GM21423 (cell line): Measurements from ENCODE around the gene TSPAN5.

Experiments used
- ATAC-seq: cut with Tn5 transposase; IDR thresholded peaks from one replicate; pipeline ENCODE4 v1.9.1; 2021; ENCODE audit warnings: mild to moderate bottlenecking, moderate library complexity; ENCODE audit not compliant: unreplicated experiment

Gene TSPAN5

DNA sequence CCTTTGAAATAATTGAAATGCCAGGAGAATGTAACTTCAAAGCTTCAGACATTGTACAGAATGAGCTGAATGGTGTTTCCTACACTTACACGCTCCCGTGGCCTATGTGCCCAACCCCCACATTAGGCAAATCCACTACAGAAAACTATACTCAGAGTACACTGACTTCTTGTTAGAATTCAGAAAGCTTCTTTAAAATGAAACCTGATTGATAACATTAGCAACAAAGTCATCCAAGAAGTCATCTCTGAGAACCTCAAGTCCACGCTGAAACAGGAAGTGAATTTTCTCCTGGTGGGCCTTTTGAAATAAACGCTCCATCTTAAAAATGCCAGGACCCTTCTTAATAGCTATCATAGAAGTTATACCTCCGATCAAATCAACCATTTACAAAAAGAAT lies 136.3 kb downstream of the TSPAN5 start:
- ATAC-seq = no peak

DNA sequence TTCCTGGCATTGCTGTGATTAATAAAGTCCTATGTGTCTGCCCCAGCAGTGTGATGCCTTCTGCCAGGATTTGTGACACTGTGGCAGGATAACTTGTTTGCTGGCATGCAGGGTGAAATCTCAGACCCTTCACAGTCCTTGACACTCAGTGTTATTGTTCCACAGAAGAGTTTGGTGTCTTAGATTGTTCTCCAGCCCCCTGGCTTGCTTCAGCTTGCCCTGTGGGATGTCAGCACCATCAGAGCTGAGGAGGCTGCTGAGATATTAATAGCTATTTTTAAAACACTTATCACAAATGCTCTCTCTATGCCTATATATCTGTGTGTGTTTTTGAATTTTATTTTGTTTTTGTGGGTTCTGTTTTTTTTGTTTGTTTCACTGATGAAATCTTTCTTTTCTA lies 136.9 kb downstream of the TSPAN5 start:
- ATAC-seq = no peak

DNA sequence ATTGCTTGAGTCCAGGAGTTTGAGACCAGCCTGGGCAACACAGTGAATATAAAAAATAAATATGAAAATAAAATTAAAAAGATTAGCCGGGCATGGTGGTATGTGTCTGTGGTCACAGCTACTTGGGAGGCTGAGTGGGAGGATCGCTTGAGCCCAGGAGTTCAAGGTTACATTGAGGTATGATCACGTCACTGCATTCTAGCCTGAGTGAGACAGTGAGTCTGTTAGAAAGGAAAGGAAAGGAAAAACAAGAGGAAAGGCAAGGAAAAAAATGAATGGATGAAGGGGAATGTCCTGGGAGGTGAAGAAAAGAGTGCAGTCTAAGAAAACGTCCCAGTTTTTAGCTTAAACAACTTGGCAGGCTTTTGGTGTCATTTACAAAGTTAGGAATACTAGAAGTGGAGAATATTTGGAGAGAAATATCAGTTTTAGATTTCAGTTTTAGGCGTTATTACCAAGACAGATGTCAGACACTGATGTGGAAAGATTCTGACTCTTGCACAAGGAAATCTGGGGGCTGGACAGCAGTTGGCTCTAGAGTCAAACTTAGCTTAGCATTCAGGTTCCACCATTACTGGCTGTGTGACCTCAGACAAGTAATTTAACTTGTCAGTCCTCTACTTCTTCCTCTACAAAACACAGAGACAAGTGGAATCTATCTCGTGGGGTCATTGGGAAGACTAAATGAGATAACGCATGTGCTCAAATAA lies 139.0 kb downstream of the TSPAN5 start:
- no peak for ATAC-seq

DNA sequence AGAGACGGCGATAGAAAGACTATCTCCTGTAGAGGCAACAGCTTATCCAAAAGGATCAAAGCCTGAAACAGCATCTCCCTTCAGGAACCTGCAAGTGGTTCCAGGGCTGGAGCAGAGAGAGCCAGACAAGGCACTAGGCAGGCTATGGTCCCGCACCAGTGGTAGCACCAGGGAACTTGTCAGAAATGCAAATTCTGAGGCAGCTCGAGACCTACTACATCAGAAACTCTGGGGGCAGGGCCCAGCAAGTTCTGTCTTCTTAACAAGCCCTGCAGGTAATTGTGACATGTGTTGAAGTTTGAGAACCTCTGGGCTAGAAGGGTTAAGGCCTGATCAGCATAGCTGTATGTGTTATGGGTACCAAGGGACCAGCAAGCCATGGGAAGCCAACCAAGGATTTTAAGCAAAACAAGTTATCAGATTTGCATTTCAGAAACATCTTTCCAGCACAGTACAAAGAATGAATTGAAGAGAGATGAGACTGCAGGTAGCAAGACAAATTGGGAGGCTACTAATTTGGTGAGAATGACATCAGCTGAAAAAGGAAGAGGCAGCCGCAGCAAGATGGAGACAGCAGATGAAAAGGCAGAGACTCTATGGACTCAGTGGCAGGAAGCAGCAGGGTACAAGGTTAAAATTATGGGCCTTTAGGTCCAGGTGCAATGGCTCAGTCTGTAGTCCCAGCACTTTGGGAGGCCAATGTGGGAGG lies 139.7 kb downstream of the TSPAN5 start:
- peak; percentile 95 for ATAC-seq

DNA sequence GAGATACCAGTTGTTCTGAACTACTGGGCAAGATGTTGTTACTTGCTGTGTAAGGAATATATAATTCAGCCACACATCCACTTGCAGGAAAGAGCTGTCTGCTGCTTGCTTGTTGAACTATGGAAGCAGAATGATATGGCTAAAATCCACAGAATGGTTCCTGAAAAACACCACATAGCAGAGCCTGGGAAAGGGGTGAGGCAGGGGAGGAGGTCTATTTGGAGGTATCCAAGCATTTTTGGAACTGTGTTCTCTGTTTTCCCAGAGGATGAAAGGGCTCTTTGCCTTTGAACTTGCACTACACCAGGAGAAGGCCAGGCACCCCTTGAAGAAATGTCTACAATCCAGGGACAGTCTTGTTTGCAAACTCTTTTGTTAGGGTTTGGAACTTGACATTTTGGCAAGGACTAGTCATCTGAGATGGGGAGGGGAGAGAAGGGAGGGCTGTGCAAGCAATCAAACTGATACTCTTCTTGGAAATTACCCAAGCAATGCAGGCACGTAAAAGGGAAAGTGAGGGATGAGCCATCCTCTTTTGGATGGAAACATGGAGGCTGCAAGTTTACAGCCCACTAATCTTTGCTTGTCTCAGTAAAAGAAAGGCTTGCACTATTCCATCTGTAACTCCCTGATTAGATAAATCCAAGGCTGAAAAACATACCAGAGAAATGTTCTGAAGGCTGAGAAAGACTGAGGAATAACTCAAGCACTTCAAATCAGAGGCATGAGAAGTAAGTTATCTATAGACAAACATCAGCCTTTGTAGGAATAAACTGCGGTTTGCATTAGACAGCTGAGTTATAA lies 141.0 kb downstream of the TSPAN5 start:
- ATAC-seq = no peak

DNA sequence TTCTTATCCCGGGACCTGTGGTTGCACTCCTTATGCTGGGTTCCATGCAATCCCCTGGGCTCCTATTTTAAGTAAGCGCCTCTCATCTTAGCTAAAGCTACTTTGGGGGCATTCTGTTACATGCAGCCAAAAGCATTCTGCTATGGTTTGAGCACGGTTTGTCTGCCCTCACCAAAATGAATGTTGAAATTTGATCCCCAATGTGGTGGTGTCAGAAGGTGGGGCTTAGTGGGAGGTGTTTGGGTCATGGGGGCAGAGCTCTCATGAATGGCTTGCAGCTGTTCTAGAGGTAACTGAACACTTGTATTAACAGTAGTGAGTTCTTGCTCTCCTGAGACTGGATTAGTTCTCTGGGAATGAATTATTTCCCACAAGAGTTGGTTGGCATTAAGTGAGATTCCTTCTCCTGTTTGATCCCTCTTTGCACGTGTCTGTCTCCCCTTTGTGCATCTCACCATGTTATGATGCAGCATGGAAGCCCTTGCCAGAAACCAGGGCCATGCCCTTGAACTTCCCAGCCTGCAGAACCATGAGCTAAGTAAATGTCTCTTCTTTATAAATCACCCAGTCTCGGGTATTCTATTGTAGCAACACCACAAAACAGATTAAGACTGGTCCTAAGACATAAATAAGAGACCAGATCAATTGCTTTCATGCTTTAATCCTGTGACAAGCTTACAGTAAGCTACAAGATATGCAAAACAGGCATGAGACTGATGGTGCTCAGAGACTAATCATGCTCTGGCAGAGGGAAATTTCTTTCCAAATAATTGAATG lies 141.8 kb downstream of the TSPAN5 start:
- no peak for ATAC-seq

DNA sequence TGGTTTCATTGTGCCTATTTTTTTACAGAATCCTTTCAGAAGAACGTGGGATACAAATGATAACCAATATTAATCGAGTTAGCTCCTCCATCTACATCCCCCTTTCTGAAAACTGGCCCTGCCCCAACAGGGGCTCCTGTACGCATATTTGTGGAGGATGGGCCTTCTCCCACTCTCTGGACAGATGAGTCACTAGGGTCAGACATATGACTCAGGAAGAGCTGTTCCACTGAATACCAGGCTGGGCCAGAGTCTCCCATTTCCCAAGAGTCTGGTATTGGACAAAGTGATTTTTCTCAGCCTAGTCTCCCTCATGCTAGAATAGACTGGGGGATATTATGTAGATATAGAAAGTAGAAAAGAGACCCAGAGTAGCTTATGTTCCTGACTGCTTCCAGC lies 142.4 kb downstream of the TSPAN5 start:
- ATAC-seq = no peak

DNA sequence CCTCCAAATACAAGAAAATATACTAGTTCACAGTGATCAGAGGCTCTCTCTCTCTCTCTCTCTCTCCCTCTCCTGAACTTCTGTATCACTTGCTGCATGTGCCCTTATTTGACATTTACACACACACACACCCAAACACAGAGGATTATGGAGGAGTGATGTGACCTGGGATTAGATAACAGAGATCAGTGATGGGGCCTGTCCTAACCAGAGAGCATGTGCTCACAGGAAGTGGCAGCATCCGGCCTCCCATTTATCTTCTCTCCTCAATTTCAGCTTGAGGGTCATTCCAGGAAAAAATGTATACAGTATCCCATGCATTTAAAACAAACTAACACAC lies 143.0 kb downstream of the TSPAN5 start:
- no peak for ATAC-seq

DNA sequence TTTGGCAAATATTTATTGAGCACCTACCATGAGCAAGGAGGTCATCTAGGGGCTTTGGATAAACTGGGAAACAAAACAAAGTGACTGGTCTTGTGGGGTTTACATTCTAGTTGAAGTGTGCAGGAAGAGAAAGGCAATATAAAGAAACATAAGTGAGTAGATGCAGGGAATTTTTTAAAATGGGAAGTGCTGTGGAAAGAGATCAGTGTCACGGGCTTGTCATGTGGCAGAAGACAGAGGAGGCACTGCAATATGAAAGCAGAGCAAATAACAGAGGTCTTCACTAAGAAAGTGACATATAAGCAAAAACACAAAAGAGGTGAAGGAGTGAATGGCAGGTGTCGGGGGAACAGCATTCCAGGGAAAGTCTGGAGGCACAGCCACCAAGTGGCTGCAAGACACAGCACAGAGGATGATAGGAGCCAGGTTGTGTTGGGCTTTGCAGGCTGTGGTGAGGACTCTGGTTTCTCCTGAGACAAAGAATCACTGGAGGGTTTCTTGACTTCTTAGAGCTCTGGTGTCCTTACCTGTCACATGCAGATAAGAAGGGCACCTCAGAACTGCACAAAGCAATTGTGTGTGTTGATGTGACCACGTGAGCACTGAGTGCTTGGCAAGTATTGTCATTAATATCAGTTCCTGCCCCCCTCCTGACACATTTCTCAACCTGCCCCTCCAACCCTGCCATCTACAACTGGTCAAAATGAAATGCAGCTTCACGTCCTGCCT lies 143.5 kb downstream of the TSPAN5 start:
- ATAC-seq = no peak

DNA sequence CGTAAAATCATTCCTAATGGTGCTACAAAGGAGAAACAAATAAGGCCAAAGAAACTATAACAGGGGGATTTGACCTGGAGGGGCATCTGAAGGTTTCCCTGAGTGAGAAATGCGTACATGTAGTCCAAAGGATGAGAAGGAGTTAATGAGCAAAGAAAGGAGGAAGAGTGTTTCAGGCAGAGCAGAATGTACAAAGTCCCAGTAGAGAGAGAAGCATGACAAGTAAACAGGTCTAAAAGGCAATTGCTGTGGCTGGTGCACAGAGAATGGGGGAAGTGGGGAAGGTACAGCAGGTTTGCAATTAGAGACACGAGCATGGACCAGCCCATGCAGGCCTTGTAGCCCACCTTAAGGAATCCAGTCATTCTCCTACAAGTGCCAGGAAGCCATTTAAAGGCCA lies 145.5 kb downstream of the TSPAN5 start:
- no peak for ATAC-seq

DNA sequence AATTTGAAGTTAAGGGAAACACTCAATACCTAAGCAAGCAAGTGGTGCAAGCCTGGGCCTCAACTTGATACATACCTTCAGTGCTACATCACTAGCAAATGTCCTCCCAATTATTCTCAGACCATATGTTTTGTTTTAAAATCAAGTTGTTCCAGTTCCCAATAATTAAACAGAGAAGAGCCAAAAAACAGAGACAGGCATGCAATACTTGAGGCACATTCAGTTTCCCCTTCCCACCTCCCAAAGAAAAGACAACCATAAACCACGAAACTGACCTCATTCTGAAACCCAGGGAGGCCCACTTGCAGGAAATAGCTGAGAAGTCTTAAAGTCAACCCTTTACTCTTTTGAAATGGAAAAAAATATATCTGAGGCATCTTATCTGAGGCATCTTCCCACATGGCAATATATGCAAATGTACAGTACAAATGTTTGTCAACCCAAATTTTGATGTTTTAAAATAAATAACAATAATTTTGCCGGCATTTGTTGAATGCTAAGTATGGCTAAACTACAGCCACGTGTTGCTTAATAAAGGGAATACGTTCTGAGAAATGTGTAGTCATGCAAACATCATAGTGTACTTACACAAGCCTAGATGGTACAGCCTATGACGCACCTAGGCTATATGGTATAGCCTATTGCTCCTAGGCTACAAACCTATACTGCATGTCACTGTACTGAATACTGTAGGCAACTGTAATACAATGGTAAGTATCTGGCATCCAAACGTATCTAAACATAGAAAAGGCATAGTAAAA lies 147.5 kb downstream of the TSPAN5 start:
- ATAC-seq = no peak

DNA sequence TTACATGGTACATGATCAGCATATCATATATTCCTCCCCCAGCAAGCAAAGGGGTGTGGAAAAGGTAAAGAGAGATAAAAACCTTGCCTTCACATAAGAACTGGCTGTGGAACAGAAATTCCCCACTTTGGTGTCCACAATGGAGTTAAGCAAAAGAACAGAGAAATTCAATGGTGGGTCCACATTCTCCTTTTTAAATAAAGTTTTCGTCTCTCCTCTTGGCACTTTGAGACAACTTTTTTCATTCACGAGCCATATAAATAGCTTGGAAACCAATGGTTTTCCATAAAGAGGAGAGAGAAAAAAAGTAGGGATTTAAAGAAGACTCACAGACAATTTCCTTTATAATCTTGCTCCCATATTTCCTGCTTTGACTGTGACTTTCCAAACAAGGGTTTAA lies 148.1 kb downstream of the TSPAN5 start:
- no peak for ATAC-seq

DNA sequence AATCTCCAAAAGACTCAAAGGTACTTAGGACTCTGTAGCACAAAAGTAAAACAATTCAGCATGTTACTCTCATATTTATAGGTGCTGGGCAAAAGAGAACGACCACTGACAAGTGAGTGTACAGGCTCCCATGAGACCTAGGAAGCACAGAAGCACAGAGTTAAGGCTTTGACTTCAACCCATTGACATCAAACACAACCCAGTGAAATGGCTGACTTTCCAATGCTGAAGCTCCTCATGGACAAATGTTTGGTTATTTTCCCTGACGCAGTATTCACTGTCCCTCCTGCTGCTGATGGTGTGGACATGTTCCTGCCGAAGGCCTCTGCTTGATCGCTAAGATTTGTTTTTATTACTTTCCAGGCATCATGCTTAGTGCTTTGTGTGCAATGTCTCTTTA lies 148.7 kb downstream of the TSPAN5 start:
- no peak for ATAC-seq

DNA sequence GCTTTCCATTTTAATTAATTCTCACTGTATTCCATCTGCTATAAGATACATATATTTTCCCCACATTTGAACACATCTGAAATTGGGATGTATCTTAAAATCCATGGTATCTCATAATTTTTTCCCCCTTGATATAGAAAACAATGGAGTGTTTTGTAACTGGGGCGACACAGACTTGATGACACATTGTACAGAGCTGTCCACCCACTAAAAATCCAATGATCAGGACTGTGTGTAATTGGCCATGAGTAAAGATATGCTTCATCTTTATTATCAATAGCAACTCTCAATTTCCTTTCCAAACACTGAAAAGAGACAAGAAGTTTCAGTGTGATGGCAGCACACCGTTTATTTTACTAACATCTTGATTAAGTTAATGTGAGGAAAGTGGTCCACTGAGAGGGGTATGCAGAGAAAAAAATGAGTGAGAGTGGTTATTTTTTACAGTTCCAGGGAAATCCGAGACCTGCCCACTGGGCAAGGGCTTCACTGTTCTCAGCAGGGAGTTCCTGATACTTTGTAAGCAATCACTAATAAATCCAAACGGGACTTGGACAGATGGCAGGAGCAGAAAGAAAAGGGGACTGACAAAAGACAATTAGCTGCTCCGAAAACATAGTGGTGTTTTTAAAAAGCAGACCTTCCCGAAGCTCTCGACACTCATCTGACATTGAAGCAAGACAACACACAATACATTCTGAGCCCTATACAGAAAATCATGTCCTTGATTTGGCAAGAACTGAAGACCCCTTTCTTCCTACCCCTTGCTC lies 149.4 kb downstream of the TSPAN5 start:
- ATAC-seq = no peak

DNA sequence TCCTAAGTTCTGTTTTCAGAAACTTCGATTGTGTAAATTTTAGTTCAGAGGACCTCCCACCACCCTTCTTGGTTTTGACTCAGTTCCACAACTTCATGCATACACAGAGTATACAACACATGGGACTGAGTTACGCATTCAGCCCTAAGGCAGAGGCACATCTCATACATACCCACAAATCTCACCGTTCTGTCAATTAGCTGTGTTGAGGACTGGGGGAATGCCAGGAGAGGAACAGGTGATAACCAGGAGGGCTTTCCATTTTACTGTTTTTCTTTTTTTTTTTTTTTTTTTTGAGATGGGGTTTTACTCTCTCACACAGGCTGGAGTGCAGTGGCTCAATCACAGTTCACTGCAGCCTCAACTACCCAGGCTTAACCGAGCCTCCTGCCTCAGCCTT lies 150.2 kb downstream of the TSPAN5 start:
- ATAC-seq = no peak

DNA sequence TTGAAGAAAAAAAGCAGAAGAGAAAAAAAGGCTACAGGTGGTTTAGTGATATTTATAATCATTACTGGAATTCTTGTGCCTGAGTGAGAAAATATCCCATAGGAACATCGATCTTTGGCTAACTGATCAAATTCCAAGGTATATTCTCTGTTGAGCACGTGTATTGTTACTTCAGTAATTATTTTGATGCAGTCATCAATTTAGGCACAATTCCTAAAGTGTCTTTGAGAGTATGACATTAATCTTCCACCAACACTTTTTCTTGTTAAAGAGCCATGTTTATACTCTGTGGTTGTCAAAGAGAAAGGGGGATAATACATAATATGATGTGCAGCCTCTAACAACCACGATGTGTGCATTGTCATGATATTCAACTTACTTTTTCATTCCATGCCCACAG lies 151.1 kb downstream of the TSPAN5 start:
- ATAC-seq = no peak

DNA sequence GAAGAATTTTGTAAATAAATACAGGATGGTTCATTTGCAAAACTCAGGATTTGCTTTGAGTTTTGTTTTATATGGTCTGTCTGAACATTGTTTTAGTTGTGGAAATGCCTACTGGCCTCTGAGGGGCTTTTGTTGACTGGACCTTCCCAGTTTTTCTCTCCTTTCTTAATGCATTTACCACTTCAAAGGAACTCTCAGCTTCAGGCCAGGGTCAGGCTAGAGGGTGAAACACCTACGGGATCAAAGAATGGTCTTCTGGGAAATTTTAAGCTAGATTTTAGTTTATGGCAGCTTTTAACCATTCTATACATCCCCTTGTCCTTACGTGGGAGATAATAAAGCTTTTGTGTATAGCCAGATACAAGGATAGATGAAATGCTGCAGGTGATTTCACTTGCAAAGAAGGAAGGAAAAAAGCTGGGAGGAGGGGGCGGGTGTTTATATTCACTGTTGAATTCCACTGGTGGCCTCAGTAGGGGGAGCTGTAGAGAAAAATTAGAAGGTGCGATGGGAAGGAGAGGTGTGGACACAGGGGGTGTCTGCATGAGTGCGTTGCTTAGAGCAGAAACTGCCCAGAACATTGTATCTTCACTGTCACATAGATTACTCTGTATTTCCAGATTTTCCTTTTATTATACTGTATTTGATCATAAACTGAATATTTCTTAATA lies 151.8 kb downstream of the TSPAN5 start:
- ATAC-seq = no peak

DNA sequence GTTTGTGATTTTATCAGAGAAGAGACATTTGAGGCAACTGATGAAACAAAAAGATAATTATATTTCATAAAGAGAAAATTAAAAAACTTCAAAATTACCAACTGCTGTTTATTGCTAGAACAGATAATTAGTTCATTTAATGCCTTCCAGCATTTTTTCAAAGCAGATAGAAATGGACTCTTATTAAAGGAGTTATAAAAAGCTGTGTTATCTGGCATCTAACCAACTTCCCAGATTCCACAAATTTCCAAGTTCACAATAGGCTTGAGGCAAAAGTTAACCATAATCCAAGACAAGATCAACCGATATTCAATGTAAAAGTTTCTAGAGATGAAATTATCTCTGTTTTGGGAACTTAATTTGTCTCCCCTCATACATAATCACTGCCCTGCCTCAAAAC lies 152.4 kb downstream of the TSPAN5 start:
- no peak for ATAC-seq

DNA sequence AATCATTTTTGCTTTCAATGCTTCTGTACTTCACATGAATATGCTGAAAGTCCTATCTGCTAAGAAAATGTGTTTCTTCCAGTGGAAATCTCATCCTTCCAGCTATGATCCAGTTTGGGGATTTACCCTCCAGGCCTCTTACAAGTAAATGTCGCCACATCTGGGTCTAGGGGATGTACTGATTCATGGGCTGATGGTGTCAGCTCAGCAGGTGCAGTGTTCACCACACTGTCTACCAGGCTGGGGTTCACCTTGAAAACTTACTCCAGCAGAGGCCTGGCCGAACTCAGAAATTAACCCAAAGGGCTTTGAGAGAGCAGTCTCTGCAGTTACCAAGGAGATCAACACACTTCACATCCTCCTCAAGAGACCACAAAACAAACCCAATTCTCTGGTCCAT lies 154.3 kb downstream of the TSPAN5 start:
- ATAC-seq = no peak
